ENCODE measurements around the gene CORO2B. TPM values are rescaled to one million over a fixed set of nuclear protein-coding genes. Genes with fewer than 3 reads are reported as not detected.
A peak's percentile ranks its signal among the peaks of the same experiment; 100 is the strongest.

The CORO2B gene
- total RNA-seq, 8 experiments from 2014 or later = 2.1 to 28.3 (median 16.4) TPM

DNA sequence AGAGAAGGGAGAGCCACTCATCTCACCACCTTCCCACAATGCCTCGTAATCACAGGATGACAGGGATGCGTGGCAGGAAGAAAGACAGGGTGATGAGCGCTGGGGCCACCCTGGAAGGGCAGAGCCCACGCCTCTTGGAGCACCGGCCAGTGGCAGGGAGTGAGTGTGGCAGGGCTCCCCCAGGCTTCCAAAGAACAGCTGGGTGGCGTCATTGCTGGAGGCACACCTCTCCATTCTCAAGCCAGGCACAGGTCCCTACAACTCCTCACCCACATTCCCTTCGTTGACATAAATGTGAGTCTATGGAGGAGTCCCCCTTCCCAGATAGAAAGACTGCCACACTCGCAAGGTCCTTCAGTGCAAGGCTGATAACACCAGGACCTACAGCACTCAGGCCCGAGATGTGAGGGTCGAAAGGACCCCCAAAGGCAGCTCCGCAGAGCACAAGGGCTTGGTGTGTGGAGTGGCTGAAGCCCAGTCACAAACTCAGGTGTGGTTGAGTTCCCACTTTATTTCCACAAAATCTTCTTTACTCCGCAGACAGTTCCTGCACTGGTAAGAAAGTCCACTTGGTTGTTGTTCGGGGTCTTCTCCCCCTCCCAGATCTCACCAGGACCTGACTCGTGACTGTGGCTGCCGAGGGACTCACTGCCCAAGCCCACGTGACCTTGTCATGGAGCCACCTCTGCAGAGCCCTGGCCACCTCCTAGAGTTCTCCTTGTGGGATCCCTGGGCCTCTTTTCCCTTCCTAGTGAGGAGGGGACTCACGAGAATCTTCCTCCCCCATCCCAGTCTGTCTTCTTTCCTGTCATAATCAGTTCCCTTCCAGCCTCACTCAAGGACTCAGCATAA is 22.4 kb upstream of the CORO2B start:
- in situ Hi-C loops (cut with MboI; ENCODE audit: low pct_unique_long_range_greater_than_20kb in 2 of 9, low sequenced_read_pairs in 9 of 9, unreplicated experiment in 9 of 9) = loop anchor here (10.0 to 25.0 kb wide), 5 partner anchors 106 to 331 kb away; no protein-coding TSS in a partner anchor
- H3K4me3 ChIP-seq = no peak overlapping the region
- ATAC-seq (replicated peaks in 6 of 8) = no peak
- no peak overlapping the region for H3K27ac ChIP-seq
- WGBS, 10 experiments = 64 to 100% (median 84%) methylated on average over 1 to 6 of the region's 17 CpGs; no CpG with 5 or more reads in 2 of the 10 experiments
- peaks cover 25 to 35% of the 10 kb centered on the region in 2 donors for H3K4me1 ChIP-seq (replicated peaks in 1 of 2)

DNA sequence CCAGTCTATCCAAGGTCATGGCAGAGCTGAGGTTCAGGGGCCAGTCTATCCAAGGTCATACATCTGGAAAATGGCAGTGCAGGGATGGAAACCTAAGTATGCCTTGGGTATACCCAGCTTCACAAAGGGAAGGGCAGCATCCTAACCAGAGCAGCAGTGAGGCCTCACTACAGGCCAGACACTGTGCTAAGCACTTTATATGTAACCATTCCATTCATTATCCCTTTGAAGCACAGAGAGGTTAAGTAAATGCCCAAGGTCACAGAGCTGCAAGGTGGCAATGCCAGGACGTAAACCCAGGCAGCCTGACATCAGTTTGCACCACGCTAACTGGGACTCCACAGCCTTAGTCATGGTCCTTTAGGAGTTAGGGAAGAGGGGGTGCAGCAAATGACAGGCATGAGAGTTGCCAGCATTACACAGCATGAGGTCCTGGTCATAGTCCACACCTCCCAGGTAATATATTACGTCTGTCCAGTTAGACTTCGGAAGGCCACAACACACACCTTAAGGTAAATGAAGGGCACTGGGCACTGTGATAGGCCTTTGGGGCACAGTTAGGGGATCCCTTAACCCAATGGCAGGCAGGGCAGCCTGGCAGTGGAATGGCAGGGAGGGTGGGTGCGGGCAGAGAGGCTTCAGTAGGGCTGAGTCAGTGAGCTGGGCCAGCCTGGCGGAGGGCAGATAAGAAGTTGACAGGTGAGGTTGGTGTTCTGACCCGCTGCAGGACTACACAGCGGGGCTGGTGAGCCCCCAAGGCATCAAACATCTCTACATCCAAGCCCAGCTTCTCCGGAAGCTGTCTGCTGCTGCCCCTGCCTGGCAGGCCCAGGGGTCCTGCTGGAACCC is 21.1 kb upstream of the CORO2B start:
- in situ Hi-C loops (cut with MboI; ENCODE audit: low pct_unique_long_range_greater_than_20kb in 2 of 9, low sequenced_read_pairs in 9 of 9, unreplicated experiment in 9 of 9) = loop anchor here (10.0 to 25.0 kb wide), 5 partner anchors 105 to 330 kb away; no protein-coding TSS in a partner anchor
- no peak overlapping the region for H3K27ac ChIP-seq
- peaks cover 26 to 35% of the 10 kb centered on the region in 2 donors for H3K4me1 ChIP-seq (replicated peaks in 1 of 2)
- no peak overlapping the region for H3K4me3 ChIP-seq
- WGBS, 10 experiments = 43 to 100% (median 91%) methylated on average over 1 to 4 of the region's 9 CpGs; no CpG with 5 or more reads in 5 of the 10 experiments
- no peak for ATAC-seq (replicated peaks in 6 of 8)

DNA sequence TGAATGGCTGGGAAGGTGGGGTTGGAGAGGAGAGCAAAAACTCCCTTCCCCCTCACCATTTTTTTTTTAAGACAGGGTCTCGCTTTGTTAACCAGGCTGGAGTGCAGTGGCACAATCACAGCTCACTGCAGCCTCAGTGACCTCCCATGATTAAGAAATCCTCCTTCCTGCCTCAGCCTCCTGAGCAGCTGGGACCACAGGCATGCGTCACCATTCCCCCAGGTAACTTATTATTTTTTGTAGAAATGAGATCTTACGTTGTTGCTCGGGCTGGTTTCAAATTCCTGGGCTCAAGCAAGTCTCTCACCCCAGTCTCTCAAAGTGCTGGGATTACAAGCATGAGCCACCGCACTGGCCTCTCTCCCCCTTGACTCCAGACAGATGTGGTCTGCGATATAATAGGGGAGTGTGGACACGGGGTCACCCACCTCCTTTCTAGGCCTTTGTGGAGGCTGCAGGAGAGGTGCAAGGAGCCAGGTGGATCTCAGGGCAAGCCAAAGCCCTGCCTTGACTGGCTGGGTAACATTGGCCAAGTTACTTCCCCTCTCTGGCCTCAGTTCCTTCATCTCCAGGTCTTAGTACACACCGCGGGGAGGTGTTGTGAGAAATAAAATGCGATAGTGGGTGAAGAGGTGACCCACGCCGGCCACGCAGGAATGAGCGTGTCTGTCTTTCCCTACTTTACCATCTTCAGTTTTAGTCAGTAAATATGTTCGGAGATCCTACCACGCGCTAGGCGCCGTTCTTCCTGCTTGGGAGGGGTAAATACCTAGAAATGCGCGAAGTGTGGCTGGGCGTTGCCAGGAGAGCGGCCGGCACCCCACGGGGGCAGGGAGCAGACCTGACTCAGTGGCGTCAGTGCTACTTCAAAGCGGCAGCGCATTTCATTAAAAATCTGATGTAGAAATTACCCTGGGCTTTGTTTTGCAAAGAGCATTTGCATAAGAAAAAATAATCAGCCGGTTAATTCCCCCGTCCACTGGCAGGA is 20.2 kb upstream of the CORO2B start:
- H3K4me1 ChIP-seq (replicated peaks in 1 of 2) = peaks cover 22 to 30% of the 10 kb centered on the region in 2 donors
- 29 to 85% (median 62%) methylated on average over 3 to 17 of the region's 30 CpGs; no CpG with 5 or more reads in 4 of the 10 experiments for WGBS, 10 experiments
- peak overlapping the region in 1 of 5 donors; percentile 32 for H3K4me3 ChIP-seq
- in situ Hi-C loops (cut with MboI; ENCODE audit: low pct_unique_long_range_greater_than_20kb in 2 of 9, low sequenced_read_pairs in 9 of 9, unreplicated experiment in 9 of 9) = loop anchor here (10.0 to 25.0 kb wide), 5 partner anchors 104 to 329 kb away; no protein-coding TSS in a partner anchor
- ATAC-seq (replicated peaks in 6 of 8) = no peak
- H3K27ac ChIP-seq = no peak overlapping the region

DNA sequence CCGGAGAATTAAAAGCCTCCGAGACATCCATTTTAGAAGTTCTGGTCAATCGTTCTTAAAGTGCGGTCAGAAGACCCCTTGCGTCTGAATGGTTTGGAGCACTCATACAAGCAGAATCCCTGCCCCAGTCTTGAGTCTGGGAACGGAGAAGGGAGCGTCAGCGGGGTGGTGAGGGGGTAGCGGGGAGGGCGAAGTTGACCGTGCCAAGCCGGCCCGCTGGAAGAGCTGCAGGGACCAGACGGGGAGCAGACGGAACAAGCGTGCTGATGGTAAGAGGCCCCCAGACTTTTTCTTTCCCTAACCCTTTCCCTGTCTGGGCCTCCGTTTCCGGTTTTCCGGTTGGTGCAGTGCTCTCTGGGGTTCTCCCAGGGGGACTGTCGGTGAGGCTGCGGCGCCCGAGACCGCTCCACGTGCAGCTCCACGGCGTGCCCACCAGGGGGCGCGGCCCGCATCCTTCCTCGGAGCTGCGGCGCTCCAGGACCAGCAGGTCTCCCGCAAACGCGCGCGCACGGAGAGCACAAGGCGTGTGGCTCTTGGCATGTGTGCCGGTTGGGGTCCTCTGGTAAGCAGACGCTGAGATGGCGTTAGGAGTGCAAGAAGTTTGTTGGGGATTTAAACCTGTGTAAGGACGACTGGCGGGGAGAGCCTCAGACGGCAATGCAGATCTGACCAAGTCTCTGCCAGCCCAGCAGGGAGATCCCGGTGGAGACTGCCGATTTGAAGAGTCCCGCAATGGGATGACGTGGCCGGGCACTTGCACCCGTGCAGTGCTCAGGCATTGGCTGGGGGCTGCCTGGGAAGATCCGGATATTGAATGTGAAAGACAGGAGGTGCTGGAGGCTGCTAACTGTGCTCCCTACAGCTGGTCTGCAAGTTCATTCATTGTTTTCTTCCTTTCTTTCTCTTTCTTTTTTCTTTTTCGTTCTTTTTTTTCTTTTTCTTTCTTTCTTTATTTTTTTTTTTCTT is 19.2 kb upstream of the CORO2B start:
- Histone ChIP-seq H3K27ac (peak overlapping the region in 1 of 2 donors; percentile 47), H3K4me3 (peak overlapping the region; percentile 19 to 34 (median 28)), H3K4me1 (replicated peaks in 1 of 2) (peaks cover 22 to 28% of the 10 kb centered on the region in 2 donors)
- in situ Hi-C loops (cut with MboI; ENCODE audit: low pct_unique_long_range_greater_than_20kb in 2 of 9, low sequenced_read_pairs in 9 of 9, unreplicated experiment in 9 of 9) = loop anchor here (10.0 to 25.0 kb wide), 5 partner anchors 103 to 328 kb away; no protein-coding TSS in a partner anchor
- ATAC-seq (replicated peaks in 6 of 8) = peak; percentile 87 to 98 (median 90)
- WGBS, 10 experiments = 0 to 10% (median 3%) methylated on average over 4 to 13 of the region's 54 CpGs; no CpG with 5 or more reads in 1 of the 10 experiments

DNA sequence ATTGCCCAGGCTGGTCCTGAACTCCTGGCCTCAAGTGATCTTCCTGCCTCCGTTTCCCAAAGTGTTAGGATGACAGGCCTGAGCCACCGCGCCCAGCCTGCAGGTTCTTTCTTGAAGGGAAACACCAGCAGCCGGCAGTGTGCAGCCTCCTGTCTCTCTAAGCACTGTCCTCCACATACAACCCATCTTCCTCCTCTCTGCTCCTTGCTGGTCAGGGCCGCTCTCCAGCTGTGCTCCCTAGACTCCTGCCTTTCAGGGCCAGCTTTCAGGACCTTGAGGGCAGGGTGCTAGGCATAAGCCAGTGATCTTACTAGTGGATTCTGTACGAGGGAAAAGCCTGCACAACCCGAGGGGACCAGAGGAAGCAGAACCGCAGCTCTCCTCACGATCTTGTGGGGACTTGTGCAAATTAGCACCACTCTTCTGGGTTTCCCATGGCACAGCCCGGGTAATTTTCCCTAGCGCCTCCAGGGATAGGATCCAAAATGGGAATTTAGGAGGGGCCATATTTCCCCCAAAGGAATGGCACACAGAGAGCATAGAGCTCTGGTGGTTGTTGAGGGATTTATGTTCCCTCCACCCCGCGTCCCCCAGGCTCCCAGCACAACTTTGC is 18.2 kb upstream of the CORO2B start:
- Histone ChIP-seq H3K4me1 (replicated peaks in 1 of 2) (peaks cover 22 to 28% of the 10 kb centered on the region in 2 donors), H3K27ac (no peak overlapping the region), H3K4me3 (no peak overlapping the region)
- WGBS, 10 experiments = 53 to 100% (median 89%) methylated on average over 1 to 4 of the region's 13 CpGs; no CpG with 5 or more reads in 5 of the 10 experiments
- in situ Hi-C loops (cut with MboI; ENCODE audit: low pct_unique_long_range_greater_than_20kb in 2 of 9, low sequenced_read_pairs in 9 of 9, unreplicated experiment in 9 of 9) = loop anchor here in 7 of 9 experiments (25.0 kb wide), 3 partner anchors 102 to 327 kb away; no protein-coding TSS in a partner anchor
- no peak for ATAC-seq (replicated peaks in 6 of 8)

DNA sequence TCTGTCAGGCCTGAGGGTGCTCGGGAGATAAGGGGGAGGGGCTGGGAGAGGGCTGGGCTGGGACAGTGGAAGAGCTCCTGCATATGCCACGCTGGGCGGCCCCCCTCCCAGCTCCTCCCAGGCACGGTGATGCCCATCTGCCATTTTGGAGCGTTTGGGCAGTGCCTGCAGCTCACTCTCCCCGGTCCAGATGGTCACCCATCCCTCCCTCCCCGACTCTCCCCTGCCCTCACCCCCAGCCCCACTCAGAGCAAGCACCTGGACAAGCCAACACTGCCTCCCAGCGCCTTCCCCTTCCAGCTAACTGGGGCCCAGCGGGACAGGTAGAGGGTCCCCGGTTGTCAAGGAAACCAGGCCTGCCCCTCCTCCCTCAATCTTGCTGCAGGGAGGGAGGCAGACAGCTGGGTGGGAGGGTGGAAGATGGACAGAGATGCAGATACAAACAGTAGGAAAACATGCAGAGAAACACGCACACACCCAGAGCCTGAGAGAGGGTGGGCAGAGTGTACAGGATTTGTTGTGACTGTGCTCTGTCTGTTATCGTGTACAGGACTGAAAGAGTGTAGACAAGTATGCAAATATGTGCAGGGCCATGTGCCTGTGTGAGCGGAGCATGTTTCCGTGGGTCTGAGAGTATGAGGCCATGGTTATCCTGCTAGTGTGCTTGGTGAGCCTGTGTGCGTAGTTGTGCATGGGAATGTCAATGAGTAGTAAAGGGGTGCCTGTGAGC is 17.5 kb upstream of the CORO2B start:
- 67 to 100% (median 84%) methylated on average over 2 to 4 of the region's 15 CpGs; no CpG with 5 or more reads in 6 of the 10 experiments for WGBS, 10 experiments
- Histone ChIP-seq H3K4me3 (no peak overlapping the region), H3K4me1 (replicated peaks in 1 of 2) (peaks cover 22 to 28% of the 10 kb centered on the region in 2 donors), H3K27ac (no peak overlapping the region)
- ATAC-seq (replicated peaks in 6 of 8) = peak in 6 of 8 experiments; percentile 1 to 31 (median 8)
- in situ Hi-C loops (cut with MboI; ENCODE audit: low pct_unique_long_range_greater_than_20kb in 2 of 9, low sequenced_read_pairs in 9 of 9, unreplicated experiment in 9 of 9) = loop anchor here in 7 of 9 experiments (25.0 kb wide), 3 partner anchors 101 to 326 kb away; no protein-coding TSS in a partner anchor

DNA sequence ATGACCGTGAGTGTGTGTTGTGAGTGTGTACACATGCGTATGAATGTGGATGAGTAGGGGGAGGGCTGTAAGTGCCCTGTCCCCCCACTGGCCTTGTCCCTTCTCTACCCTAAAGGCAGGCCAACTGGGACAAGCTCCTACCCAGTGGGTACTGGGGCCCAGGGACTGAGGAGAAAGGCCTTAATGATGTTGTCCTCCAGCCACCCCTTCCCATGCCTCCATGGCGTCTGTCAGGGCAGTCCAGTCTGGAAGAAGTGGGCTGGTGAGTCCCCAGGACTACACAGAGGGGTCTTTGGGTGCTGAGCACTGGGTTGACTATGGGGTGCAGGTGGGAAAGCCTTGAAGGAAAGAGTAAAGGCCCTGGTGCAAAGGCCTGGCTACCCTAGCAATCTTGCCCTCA is 16.9 kb upstream of the CORO2B start:
- H3K4me3 ChIP-seq = no peak overlapping the region
- in situ Hi-C loops (cut with MboI; ENCODE audit: low pct_unique_long_range_greater_than_20kb in 2 of 9, low sequenced_read_pairs in 9 of 9, unreplicated experiment in 9 of 9) = loop anchor here in 7 of 9 experiments (25.0 kb wide), 3 partner anchors 100 to 325 kb away; no protein-coding TSS in a partner anchor
- no peak overlapping the region for H3K27ac ChIP-seq
- ATAC-seq (replicated peaks in 6 of 8) = no peak
- peaks cover 22 to 28% of the 10 kb centered on the region in 2 donors for H3K4me1 ChIP-seq (replicated peaks in 1 of 2)
- WGBS, 10 experiments = 0% methylated on average over 1 of the region's 3 CpGs; no CpG with 5 or more reads in 9 of the 10 experiments

DNA sequence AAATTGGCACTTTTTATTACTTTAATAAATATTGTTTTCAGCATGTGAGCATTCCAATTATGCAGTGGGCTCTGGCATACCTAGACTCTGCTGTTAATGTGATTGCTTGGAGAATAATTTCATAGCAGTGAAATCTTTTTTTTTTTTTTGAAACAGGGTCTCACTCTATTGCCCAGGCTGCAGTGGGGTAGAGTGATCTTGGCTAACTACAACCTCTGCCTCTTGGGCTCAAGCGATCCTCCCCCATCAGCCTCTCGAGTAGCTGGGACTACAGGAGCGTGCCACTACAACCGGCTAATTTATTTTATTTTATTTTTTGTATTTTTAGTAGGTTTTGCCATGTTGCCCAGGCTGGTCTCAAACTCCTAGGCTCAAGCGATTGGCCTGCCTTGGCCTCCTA is 14.6 kb upstream of the CORO2B start:
- peaks cover 25% of the 10 kb centered on the region in 2 donors for H3K4me1 ChIP-seq (replicated peaks in 1 of 2)
- no peak for ATAC-seq (replicated peaks in 6 of 8)
- in situ Hi-C loops (cut with MboI; ENCODE audit: low pct_unique_long_range_greater_than_20kb in 2 of 9, low sequenced_read_pairs in 9 of 9, unreplicated experiment in 9 of 9) = loop anchor here in 7 of 9 experiments (25.0 kb wide), 3 partner anchors 98 to 323 kb away; no protein-coding TSS in a partner anchor
- WGBS, 10 experiments = 89 to 100% (median 95%) methylated on average over 1 to 5 of the region's 5 CpGs
- H3K27ac ChIP-seq = no peak overlapping the region
- H3K4me3 ChIP-seq = no peak overlapping the region

DNA sequence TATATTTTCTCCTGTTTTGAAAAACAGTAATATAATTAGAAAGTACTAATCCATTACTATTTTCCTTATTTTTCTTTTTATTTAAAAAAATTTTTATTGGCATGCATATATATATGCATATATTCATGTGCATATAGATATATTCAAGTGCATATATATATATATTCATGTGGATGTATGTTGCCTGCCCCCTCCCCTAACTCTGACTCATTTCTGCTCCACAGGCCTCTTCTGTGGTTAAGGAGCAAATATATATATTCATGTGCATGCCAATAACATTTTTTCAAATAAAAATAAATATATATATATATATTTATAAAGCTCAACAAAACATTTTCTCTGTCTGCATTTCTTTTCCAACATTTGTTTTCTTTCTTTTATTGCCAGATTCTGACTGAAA is 13.6 kb upstream of the CORO2B start:
- no peak overlapping the region for H3K4me3 ChIP-seq
- no peak overlapping the region for H3K27ac ChIP-seq
- peaks cover 20 to 24% of the 10 kb centered on the region in 2 donors for H3K4me1 ChIP-seq (replicated peaks in 1 of 2)
- ATAC-seq (replicated peaks in 6 of 8) = peak in 1 of 8 experiments; percentile 89
- in situ Hi-C loops (cut with MboI; ENCODE audit: low pct_unique_long_range_greater_than_20kb in 2 of 9, low sequenced_read_pairs in 9 of 9, unreplicated experiment in 9 of 9) = loop anchor here in 7 of 9 experiments (25.0 kb wide), 3 partner anchors 97 to 322 kb away; no protein-coding TSS in a partner anchor

DNA sequence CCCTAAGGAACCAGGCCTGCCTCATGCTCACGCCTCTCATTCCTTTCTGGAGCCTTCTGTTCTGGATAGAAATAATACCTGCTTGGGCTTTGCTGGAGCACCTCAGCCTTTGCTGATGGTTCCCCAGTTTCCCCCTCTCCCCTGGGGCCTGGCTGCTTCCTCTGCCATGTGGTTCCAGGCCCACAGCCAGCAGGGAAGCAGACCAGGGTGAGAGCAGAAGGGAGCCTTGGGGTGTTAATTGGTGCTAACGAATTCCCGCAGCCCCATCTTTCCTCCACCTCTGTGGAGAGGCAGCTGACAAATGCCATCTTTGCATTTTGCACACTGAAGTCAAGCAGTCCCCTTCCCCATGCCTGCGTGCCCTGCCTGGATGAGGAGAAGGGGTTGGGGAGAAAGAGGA is 13.1 kb upstream of the CORO2B start:
- peaks cover 16 to 19% of the 10 kb centered on the region in 2 donors for H3K4me1 ChIP-seq (replicated peaks in 1 of 2)
- no peak overlapping the region for H3K4me3 ChIP-seq
- 67 to 100% (median 91%) methylated on average over 1 to 4 of the region's 4 CpGs; no CpG with 5 or more reads in 3 of the 10 experiments for WGBS, 10 experiments
- in situ Hi-C loops (cut with MboI; ENCODE audit: low pct_unique_long_range_greater_than_20kb in 2 of 9, low sequenced_read_pairs in 9 of 9, unreplicated experiment in 9 of 9) = loop anchor here in 7 of 9 experiments (25.0 kb wide), 3 partner anchors 97 to 322 kb away; no protein-coding TSS in a partner anchor
- no peak overlapping the region for H3K27ac ChIP-seq
- peak in 1 of 8 experiments; percentile 33 for ATAC-seq (replicated peaks in 6 of 8)
